ENCODE results near the gene RNF25.
"Not testable (repeated sequence)": the region's sequence is repeated elsewhere in the genome, so short reads cannot be mapped to it uniquely, and the experiment has no call there.

RNF25 gene

DNA sequence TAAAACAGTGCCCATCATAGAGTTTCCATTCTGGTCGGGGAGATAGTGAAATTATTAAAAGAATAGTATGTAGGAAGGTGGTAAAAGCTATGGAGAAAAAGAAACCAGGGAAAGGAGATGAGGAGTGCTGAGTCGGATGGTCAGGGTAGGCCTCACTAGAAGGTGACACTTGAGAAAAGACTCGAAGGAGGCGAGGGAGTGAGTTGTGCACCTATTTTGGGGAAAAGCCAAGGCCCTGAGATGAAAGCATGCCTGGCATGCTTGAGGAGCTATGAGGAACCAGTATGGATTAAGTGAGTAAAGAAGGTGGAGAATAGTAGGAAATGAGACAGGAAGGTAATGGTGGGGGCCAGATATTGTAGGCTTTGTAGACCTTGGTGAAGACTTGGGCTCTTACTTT lies 31.5 kb upstream of the RNF25 start:
- TF ChIP-seq, protein P1, sequence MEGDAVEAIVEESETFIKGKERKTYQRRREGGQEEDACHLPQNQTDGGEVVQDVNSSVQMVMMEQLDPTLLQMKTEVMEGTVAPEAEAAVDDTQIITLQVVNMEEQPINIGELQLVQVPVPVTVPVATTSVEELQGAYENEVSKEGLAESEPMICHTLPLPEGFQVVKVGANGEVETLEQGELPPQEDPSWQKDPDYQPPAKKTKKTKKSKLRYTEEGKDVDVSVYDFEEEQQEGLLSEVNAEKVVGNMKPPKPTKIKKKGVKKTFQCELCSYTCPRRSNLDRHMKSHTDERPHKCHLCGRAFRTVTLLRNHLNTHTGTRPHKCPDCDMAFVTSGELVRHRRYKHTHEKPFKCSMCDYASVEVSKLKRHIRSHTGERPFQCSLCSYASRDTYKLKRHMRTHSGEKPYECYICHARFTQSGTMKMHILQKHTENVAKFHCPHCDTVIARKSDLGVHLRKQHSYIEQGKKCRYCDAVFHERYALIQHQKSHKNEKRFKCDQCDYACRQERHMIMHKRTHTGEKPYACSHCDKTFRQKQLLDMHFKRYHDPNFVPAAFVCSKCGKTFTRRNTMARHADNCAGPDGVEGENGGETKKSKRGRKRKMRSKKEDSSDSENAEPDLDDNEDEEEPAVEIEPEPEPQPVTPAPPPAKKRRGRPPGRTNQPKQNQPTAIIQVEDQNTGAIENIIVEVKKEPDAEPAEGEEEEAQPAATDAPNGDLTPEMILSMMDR (conservative IDR thresholded peaks at IDR 0.05), result no peak
- no peak overlapping the region for H3K27ac ChIP-seq

DNA sequence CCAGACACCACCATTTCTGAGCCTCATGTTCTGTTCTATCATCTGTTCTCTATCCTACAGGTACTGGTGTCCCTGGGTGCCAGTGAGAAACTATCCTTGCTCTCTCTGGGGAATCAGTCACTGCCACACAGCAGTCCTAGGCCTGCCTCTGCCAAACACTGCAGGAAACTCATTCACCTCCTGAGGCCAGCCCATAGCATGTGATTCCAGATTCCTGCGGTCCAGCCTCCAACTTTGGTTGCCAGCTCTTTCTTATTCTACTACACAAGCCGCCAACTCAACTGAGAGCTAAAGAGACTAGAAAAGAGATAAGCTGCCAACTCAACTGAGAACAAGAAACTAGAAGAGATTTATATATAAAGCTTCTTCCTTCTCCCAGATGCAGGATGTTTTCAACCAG lies 30.0 kb upstream of the RNF25 start:
- TF ChIP-seq, protein P1 (conservative IDR thresholded peaks at IDR 0.05), result no peak
- no peak overlapping the region for H3K27ac ChIP-seq

DNA sequence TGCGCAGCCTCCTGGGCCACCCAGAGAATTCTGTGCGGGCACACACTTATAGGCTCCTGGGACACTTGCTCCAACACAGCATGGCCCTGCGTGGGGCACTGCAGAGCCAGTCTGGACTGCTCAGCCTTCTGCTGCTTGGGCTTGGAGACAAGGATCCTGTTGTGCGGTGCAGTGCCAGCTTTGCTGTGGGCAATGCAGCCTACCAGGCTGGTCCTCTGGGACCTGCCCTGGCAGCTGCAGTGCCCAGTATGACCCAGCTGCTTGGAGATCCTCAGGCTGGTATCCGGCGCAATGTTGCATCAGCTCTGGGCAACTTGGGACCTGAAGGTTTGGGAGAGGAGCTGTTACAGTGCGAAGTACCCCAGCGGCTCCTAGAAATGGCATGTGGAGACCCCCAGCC lies 27.1 kb upstream of the RNF25 start:
- TF ChIP-seq, protein P1 (conservative IDR thresholded peaks at IDR 0.05), result no peak
- H3K27ac ChIP-seq, result no peak overlapping the region

DNA sequence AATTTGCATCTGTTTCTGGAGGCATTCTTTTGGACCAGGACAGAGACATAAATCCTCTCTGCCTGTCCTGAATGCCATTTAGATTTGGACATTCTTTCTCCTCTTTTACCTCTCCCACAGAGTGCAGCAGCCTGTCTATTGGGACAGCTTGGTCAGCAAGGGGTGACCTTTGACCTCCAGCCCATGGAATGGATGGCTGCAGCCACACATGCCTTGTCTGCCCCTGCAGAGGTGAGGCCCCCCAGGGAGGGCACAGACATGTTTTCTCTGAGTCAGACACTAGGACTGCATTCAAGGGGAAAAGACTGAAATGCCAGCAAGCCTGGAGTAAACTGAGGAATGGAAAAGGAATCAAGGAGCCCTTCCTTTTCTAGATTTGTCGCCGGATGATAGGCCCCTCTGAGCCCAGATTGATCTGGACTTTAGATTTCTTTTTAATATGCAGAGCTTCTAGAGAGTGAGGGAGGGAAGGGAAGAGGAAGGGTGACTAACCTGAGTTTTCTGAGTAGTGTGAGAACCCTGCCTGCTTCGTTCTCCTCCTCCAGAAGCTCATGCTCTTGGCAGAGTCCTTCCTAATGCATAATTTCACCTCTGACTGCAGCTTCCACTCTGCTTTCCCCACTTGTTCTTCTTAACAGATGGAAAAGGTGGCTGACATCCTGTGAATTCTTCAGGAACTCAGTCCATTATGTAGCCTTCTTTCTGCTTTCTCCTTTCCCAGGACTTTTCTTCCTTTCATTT lies 22.8 kb upstream of the RNF25 start:
- no peak overlapping the region for H3K27ac ChIP-seq
- TF ChIP-seq, protein P1 (conservative IDR thresholded peaks at IDR 0.05), result no peak

DNA sequence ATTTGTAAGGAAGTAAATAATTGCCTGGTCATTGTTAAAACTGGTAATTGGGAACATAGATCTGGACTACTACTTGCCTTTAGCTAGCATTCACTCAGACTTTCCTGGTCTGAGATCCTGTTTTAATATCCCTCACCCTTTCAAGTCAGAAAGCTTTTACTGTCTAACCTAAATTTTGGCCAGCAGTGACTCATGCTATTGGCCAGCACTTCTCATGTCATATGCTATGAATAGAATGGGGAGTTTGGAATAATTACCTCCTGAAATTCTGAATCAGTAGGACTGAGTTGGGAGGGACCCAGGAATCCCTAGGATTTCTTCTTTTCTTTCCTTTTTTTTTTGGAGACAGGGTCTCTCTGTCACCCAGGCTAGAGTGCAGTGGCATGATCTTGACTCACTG lies 19.4 kb upstream of the RNF25 start:
- no peak overlapping the region for H3K27ac ChIP-seq
- TF ChIP-seq, protein P1 (conservative IDR thresholded peaks at IDR 0.05), result no peak

DNA sequence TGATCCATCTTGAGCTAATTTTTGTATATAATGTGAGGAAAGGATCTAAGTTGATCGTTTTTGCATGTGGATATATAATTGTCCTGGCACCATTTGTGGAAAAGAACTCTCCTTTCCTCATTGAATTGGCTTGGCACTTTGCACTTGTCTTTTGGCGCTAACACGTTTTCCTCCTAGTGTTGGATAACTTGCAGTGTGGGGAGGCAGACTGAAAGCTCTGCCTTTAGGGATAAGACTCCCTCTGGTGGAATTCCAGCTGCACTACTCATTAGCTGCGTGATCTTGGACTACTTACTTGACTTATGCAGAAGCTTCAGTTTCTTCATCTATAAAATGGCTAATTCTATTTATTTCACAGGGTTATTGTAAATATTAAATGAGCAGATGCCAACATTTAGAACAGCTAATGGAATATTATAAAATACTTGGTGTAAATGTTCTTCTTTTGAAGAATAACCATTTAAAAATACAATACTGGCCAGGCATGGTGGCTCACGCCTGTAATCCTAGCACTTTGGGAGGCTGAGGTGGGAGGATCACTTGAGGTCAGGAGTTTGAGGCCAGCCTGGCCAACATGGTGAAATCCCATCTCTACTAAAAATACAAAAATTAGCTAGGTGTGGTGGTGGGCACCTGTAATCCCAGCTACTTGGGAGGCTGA lies 15.7 kb upstream of the RNF25 start:
- not testable (repeated sequence) for H3K27ac ChIP-seq
- TF ChIP-seq, protein P1 (conservative IDR thresholded peaks at IDR 0.05), result peak; percentile 94

DNA sequence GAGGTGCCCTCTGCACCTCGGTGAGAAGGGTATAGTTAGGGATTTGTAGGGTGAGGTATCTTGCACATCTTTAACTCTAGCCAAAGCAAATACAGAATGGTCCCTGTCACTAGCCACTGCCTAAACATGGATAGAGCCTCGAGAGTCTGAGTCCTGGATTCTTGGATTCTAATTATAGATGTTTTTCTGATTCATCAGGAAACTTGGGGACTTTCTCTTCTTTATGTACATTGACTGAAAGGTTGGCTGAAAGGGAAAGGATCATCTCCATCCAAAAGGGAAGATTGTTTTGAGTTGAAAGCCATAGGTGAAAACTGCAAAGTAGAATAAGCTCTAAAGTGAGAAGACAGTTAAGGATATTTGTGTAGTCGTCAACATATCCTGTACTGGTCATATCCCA lies 8.3 kb upstream of the RNF25 start:
- no peak overlapping the region for H3K27ac ChIP-seq
- TF ChIP-seq, protein P1 (conservative IDR thresholded peaks at IDR 0.05), result no peak

All from VCaP (cell line).